Loucy (cell line): ENCODE data around the gene STIP1.

Source experiments
- H2AFZ ChIP-seq: fragments of 200-600 bp; sonication (generic); 2 replicates; pipeline ENCODE4 v1.6.0; 2016; ENCODE audit warnings: antibody characterized with exemption, mild to moderate bottlenecking, low read length, moderate library complexity
- H3F3A ChIP-seq: fragments of 200-600 bp; 2 replicates; pipeline ENCODE4 v1.6.0; 2016; ENCODE audit warnings: antibody characterized with exemption, low read depth, mild to moderate bottlenecking
- H3K27me3 ChIP-seq: fragments of 200-600 bp; sonication (generic); 2 replicates; pipeline ENCODE4 v1.6.1; 2014; ENCODE audit warnings: low read length, mild to moderate bottlenecking; ENCODE audit not compliant: insufficient read depth, poor library complexity, severe bottlenecking
- H3K36me3 ChIP-seq: fragments of 200-600 bp; sonication (generic); 2 replicates; pipeline ENCODE4 v1.6.1; 2016; ENCODE audit warnings: low read length; ENCODE audit not compliant: insufficient read depth
- H3K4me1 ChIP-seq: fragments of 200-600 bp; sonication (generic); 2 replicates; pipeline ENCODE4 v1.5.1; 2014; ENCODE audit warnings: low read length, mild to moderate bottlenecking; ENCODE audit not compliant: insufficient read depth, poor library complexity, severe bottlenecking
- H3K4me2 ChIP-seq: fragments of 200-600 bp; sonication (generic); 2 replicates; pipeline ENCODE4 v1.6.0; 2014; ENCODE audit warnings: antibody characterized with exemption, low read length, low read depth, mild to moderate bottlenecking; ENCODE audit not compliant: poor library complexity, severe bottlenecking
- H3K4me3 ChIP-seq: fragments of 200-600 bp; sonication (generic); 2 replicates; pipeline ENCODE4 v1.5.1; 2014; ENCODE audit warnings: low read length, mild to moderate bottlenecking, mixed read lengths; ENCODE audit not compliant: poor library complexity, severe bottlenecking
- H3K79me2 ChIP-seq: fragments of 200-600 bp; sonication (generic); 2 replicates; pipeline ENCODE4 v1.6.1; 2014; ENCODE audit warnings: low read length; ENCODE audit not compliant: insufficient read depth
- H3K9ac ChIP-seq: fragments of 200-600 bp; sonication (generic); 2 replicates; pipeline ENCODE4 v1.6.0; 2014; ENCODE audit warnings: mild to moderate bottlenecking, low read depth, low read length, moderate library complexity; ENCODE audit not compliant: poor library complexity, severe bottlenecking
- H3K9me2 ChIP-seq: fragments of 200-600 bp; sonication (generic); replicated peaks from 2 replicates; pipeline ENCODE4 v1.6.1; 2016; ENCODE audit warnings: low read depth, low read length, mixed read lengths
- H3K9me3 ChIP-seq: fragments of 200-600 bp; sonication (generic); 2 replicates; pipeline ENCODE4 v1.6.1; 2014; ENCODE audit warnings: mild to moderate bottlenecking, antibody characterized with exemption, low read length, low read depth; ENCODE audit not compliant: insufficient read depth
- H4K20me1 ChIP-seq: fragments of 200-600 bp; sonication (generic); 2 replicates; pipeline ENCODE4 v1.6.0; 2014; ENCODE audit warnings: antibody characterized with exemption, low read length, mild to moderate bottlenecking; ENCODE audit not compliant: insufficient read depth, poor library complexity, severe bottlenecking
- CTCF ChIP-seq: fragments of 200-600 bp; sonication (generic); conservative IDR thresholded peaks from 2 replicates; pipeline ENCODE4 v1.5.1; 2014; ENCODE audit warnings: mild to moderate bottlenecking, antibody characterized with exemption, low read length
- EZH2phosphoT487 ChIP-seq: fragments of 200-600 bp; IDR thresholded peaks from 2 replicates; pipeline ENCODE4 v1.6.1; 2018; ENCODE audit warnings: antibody characterized with exemption, mild to moderate bottlenecking, moderate library complexity, borderline replicate concordance

Gene STIP1

DNA sequence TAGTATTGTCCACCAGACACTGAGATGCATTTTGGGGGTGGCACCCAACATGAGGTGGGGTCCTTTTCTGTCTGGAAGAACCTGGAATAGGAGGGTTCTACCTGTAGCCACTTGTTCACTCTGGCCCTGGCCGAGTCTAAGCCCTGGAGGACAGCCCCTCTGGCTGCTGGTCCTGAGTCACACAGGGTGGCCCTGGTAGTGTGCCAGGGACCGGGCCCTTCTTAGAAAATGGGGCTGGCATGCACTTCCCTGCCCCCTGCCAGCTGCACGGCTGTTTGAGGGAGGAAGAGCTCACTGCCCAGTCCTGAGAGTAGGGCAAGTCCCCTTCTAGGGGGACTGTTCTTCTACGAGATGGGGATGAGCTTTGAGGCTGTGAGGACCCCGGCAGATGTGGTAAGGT, 67.5 kb downstream of the STIP1 start:
- TF ChIP-seq CTCF (no peak), EZH2phosphoT487 (no peak)
- Histone ChIP-seq H4K20me1 (no peaks in the 10 kb centered on the region), H3K9ac (no peak overlapping the region)

More for the DNA sequence above, 67.5 kb downstream of the STIP1 start:
- Histone ChIP-seq H3K4me1 (peaks cover 26% of the 10 kb centered on the region), H3F3A (no peaks in the 10 kb centered on the region), H3K79me2 (peaks cover 5% of the 10 kb centered on the region; the same call in 1 of the 2 replicates), H3K9me2 (no peaks in the 10 kb centered on the region), H3K36me3 (no peaks in the 10 kb centered on the region), H2AFZ (no peak overlapping the region), H3K4me2 (peak overlapping the region; percentile 13), H3K27me3 (no peaks in the 10 kb centered on the region), H3K4me3 (no peak overlapping the region), H3K9me3 (no peaks in the 10 kb centered on the region)
